GM23248 (cell line): ENCODE measurements around the gene PARP8.

ENCODE experiments used
- EZH2 ChIP-seq: fragments of 200-600 bp; sonication (generic); IDR thresholded peaks from 2 replicates; pipeline ENCODE4 v1.6.1; 2018; ENCODE audit warnings: antibody characterized with exemption, mild to moderate bottlenecking; ENCODE audit not compliant: insufficient read depth, poor library complexity, severe bottlenecking
- EZH2phosphoT487 ChIP-seq: fragments of 200-600 bp; sonication (generic); IDR thresholded peaks from 2 replicates; pipeline ENCODE4 v1.6.1; 2018; ENCODE audit warnings: antibody characterized with exemption, moderate library complexity, mild to moderate bottlenecking, low read depth; ENCODE audit not compliant: insufficient read depth

- TF ChIP-seq EZH2 = no peak
- no peak for TF ChIP-seq EZH2phosphoT487
These were observed 78.3 kb downstream of the PARP8 start for GRCh38 chr5:50744776-50745175.
